Measurements from ENCODE around the gene FRYL. TPM values are rescaled to one million over a fixed set of nuclear protein-coding genes. Genes with fewer than 3 reads are reported as not detected.
"Not testable (repeated sequence)": the region's sequence is repeated elsewhere in the genome, so short reads cannot be mapped to it uniquely, and the experiment has no call there.

The FRYL gene
- total RNA-seq, 2 experiments from 2014 or later, result 85.4 to 88.5 TPM

GRCh38 chr4:48462363-48462762, 317.7 kb downstream of the FRYL start:
- H3K9me3 ChIP-seq (ENCODE audit: low read length), result no peaks in the 10 kb centered on the region

GRCh38 chr4:48461000-48461399, 319.1 kb downstream of the FRYL start:
- no peak for TF ChIP-seq EZH2phosphoT487 (IDR thresholded peaks at IDR 0.05; ENCODE audit: borderline replicate concordance, low read depth, low read length)
- TF ChIP-seq CTCF (conservative IDR thresholded peaks at IDR 0.05; ENCODE audit: low read length), result no peak
- no peak for DNase-seq (ENCODE audit: low spot score)
- no peak overlapping the region for H3K4me3 ChIP-seq (ENCODE audit: low read depth, low read length, poor library complexity, severe bottlenecking)
- POLR2A ChIA-PET, result no interaction called here
- no peaks in the 10 kb centered on the region for H3K36me3 ChIP-seq (ENCODE audit: insufficient read depth, low read length)
- CTCF ChIA-PET (ENCODE audit: unreplicated experiment), result no interaction called here
- intact Hi-C loops (cut with micrococcal nuclease; ENCODE audit: unreplicated experiment), result no loop called here
- H4K20me1 ChIP-seq (ENCODE audit: insufficient read depth, low read length), result no peaks in the 10 kb centered on the region
- H3K4me2 ChIP-seq (ENCODE audit: low read length), result no peak overlapping the region
- no TSS peak for BruUV-seq (replicated peaks)
- H3K9me3 ChIP-seq (ENCODE audit: low read length), result no peaks in the 10 kb centered on the region
- H3K27ac ChIP-seq (ENCODE audit: low read depth, low read length, poor library complexity, severe bottlenecking), result no peak overlapping the region
- H3K4me1 ChIP-seq (ENCODE audit: insufficient read depth, low read length, poor library complexity, severe bottlenecking), result no peaks in the 10 kb centered on the region
- no peaks in the 10 kb centered on the region for H3K79me2 ChIP-seq (ENCODE audit: insufficient read depth, low read depth, low read length)
- no peaks in the 10 kb centered on the region for H3K9me2 ChIP-seq (ENCODE audit: insufficient read depth, low read length)
- H2AFZ ChIP-seq (ENCODE audit: low read length), result no peak overlapping the region

More at GRCh38 chr4:48462363-48462762, 317.7 kb downstream of the FRYL start:
- H2AFZ ChIP-seq (ENCODE audit: low read length), result no peak overlapping the region
- no peak overlapping the region for H3K27ac ChIP-seq (ENCODE audit: low read depth, low read length, poor library complexity, severe bottlenecking)
- no peak overlapping the region for H3K4me3 ChIP-seq (ENCODE audit: low read depth, low read length, poor library complexity, severe bottlenecking)
- no TSS peak for BruUV-seq (replicated peaks)
- H3K36me3 ChIP-seq (ENCODE audit: insufficient read depth, low read length), result no peaks in the 10 kb centered on the region
- no peaks in the 10 kb centered on the region for H3K4me1 ChIP-seq (ENCODE audit: insufficient read depth, low read length, poor library complexity, severe bottlenecking)
- intact Hi-C loops (cut with micrococcal nuclease; ENCODE audit: unreplicated experiment), result no loop called here
- no peak overlapping the region for H3K4me2 ChIP-seq (ENCODE audit: low read length)
- DNase-seq (ENCODE audit: low spot score), result no peak
- CTCF ChIA-PET (ENCODE audit: unreplicated experiment), result no interaction called here
- no peaks in the 10 kb centered on the region for H4K20me1 ChIP-seq (ENCODE audit: insufficient read depth, low read length)
- no peak for TF ChIP-seq EZH2phosphoT487 (IDR thresholded peaks at IDR 0.05; ENCODE audit: borderline replicate concordance, low read depth, low read length)
- no peak for TF ChIP-seq CTCF (conservative IDR thresholded peaks at IDR 0.05; ENCODE audit: low read length)
- no peaks in the 10 kb centered on the region for H3K9me2 ChIP-seq (ENCODE audit: insufficient read depth, low read length)
- POLR2A ChIA-PET, result interaction anchor here (0.7 kb wide), 1 partner anchor 33 kb away, joined by 3 read pairs; no protein-coding TSS in a partner anchor
- H3K79me2 ChIP-seq (ENCODE audit: insufficient read depth, low read depth, low read length), result no peaks in the 10 kb centered on the region

DNA sequence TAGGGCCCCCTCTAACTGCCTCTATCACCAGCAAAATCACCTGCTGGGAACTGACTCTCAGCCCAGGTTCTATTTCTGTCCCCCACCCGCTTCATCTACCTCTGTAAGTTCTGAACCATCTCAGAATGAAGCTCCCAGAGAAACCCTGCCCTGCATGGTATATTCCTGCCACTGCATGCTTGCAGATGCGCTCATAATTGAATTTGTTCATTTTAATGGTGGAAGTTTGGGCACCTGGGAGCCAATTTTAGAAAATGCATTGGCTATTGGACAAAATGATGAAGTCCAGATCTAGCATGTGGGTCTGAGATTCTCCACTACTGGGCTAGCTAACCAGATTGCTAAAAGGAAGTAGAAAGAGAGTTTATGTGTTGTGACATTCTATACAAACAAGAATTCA, 325.5 kb downstream of the FRYL start:
- no peaks in the 10 kb centered on the region for H3K79me2 ChIP-seq (ENCODE audit: insufficient read depth, low read depth, low read length)
- H2AFZ ChIP-seq (ENCODE audit: low read length), result no peak overlapping the region
- no peaks in the 10 kb centered on the region for H3K4me1 ChIP-seq (ENCODE audit: insufficient read depth, low read length, poor library complexity, severe bottlenecking)
- no peak overlapping the region for H3K4me2 ChIP-seq (ENCODE audit: low read length)
- H3K4me3 ChIP-seq (ENCODE audit: low read depth, low read length, poor library complexity, severe bottlenecking), result no peak overlapping the region
- no TSS peak for BruUV-seq (replicated peaks)
- intact Hi-C loops (cut with micrococcal nuclease; ENCODE audit: unreplicated experiment), result no loop called here
- CTCF ChIA-PET (ENCODE audit: unreplicated experiment), result no interaction called here
- H3K27ac ChIP-seq (ENCODE audit: low read depth, low read length, poor library complexity, severe bottlenecking), result no peak overlapping the region
- TF ChIP-seq EZH2phosphoT487 (IDR thresholded peaks at IDR 0.05; ENCODE audit: borderline replicate concordance, low read depth, low read length) (no peak), CTCF (conservative IDR thresholded peaks at IDR 0.05; ENCODE audit: low read length) (no peak)
- no peaks in the 10 kb centered on the region for H3K9me2 ChIP-seq (ENCODE audit: insufficient read depth, low read length)
- H4K20me1 ChIP-seq (ENCODE audit: insufficient read depth, low read length), result no peaks in the 10 kb centered on the region
- POLR2A ChIA-PET, result no interaction called here
- DNase-seq (ENCODE audit: low spot score), result no peak
- H3K36me3 ChIP-seq (ENCODE audit: insufficient read depth, low read length), result no peaks in the 10 kb centered on the region
- no peaks in the 10 kb centered on the region for H3K9me3 ChIP-seq (ENCODE audit: low read length)

DNA sequence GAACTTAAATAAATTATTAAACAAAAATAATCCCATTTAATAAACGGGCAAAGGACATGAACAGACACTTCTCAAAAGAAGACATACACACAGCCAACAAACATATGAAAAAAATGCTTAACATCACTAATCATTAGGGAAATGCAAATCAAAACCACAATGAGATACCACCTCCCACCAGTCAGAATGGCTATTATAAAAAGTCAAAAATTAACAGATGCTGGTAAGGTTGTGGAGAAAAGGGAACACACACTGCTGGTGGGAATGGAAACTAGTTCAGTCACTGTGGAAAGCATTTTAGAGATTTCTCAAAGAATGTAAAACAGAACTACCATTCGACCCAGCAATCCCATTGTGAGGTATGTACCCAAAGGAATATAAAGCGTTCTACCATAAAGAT, 328.4 kb downstream of the FRYL start:
- H3K9me3 ChIP-seq (ENCODE audit: low read length); CTCF ChIA-PET (ENCODE audit: unreplicated experiment); H3K4me2 ChIP-seq (ENCODE audit: low read length); BruUV-seq (replicated peaks); H3K79me2 ChIP-seq (ENCODE audit: insufficient read depth, low read depth, low read length); DNase-seq (ENCODE audit: low spot score); H3K36me3 ChIP-seq (ENCODE audit: insufficient read depth, low read length); H3K4me3 ChIP-seq (ENCODE audit: low read depth, low read length, poor library complexity, severe bottlenecking); H3K4me1 ChIP-seq (ENCODE audit: insufficient read depth, low read length, poor library complexity, severe bottlenecking); intact Hi-C loops (cut with micrococcal nuclease; ENCODE audit: unreplicated experiment); H3K27ac ChIP-seq (ENCODE audit: low read depth, low read length, poor library complexity, severe bottlenecking); H4K20me1 ChIP-seq (ENCODE audit: insufficient read depth, low read length); H3K9me2 ChIP-seq (ENCODE audit: insufficient read depth, low read length); H2AFZ ChIP-seq (ENCODE audit: low read length); POLR2A ChIA-PET: not testable (repeated sequence)

Data from OCI-LY7 (cell line).